ENCODE results near the gene SCAPER. TPM values are rescaled to one million over a fixed set of nuclear protein-coding genes. Genes with fewer than 3 reads are reported as not detected.

Gene SCAPER
- polyA plus RNA-seq, 2 of the 4 experiments (the other 2 are of a cell fraction) = 4.9 to 5.5 TPM

GRCh38 chr15:76865548-76865991 is 39.6 kb downstream of the SCAPER start:
- DNase-seq (ENCODE audit: low read depth in 1 of 2, low spot score in 1 of 2) (no peak), FAIRE-seq (peak; percentile 36), ATAC-seq (no peak)
- CTCF ChIA-PET = interaction anchor here (0.6 to 3.3 kb wide), 15 partner anchors 9 to 720 kb away, joined by 3 to 34 read pairs (median 4); partner anchors contain the start of gene ISL2
- no peaks in the 10 kb centered on the region for H3K4me1 ChIP-seq
- H3K27ac ChIP-seq = no peak overlapping the region
- no peak overlapping the region for H3K4me3 ChIP-seq
- WGBS (ENCODE audit: missing lambda C conversion rate) = 77% methylated on average over 4 of the region's 4 CpGs
- TF ChIP-seq CHD4 (IDR thresholded peaks at IDR 0.05; ENCODE audit: borderline replicate concordance) (no peak), FOSL2 (IDR thresholded peaks at IDR 0.05) (no peak), FOSL2 (CRISPR knock-in tag; IDR thresholded peaks at IDR 0.05) (no peak), ZFP36 (IDR thresholded peaks at IDR 0.05; ENCODE audit: borderline replicate concordance, partially characterized antibody) (no peak), HOXB13 (CRISPR knock-in tag; IDR thresholded peaks at IDR 0.05; ENCODE audit: low read depth) (no peak)
- TF ChIP-seq, protein P1, sequence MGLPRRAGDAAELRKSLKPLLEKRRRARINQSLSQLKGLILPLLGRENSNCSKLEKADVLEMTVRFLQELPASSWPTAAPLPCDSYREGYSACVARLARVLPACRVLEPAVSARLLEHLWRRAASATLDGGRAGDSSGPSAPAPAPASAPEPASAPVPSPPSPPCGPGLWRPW (IDR thresholded peaks at IDR 0.05) = no peak
- POLR2A ChIA-PET = no interaction called here
- H3K4me2 ChIP-seq = no peak overlapping the region
- H3K9me3 ChIP-seq = no peaks in the 10 kb centered on the region

- peak; percentile 28 for FAIRE-seq
- no peak for DNase-seq (ENCODE audit: low read depth in 1 of 2, low spot score in 1 of 2)
- no peak for TF ChIP-seq MAZ (IDR thresholded peaks at IDR 0.05; ENCODE audit: borderline replicate concordance, low read depth, low read length)
- TF ChIP-seq CHD4 (IDR thresholded peaks at IDR 0.05; ENCODE audit: borderline replicate concordance) = no peak
- TF ChIP-seq KDM1A (IDR thresholded peaks at IDR 0.05; ENCODE audit: low read depth) = no peak
- H3K4me3 ChIP-seq = no peak overlapping the region
- no peak overlapping the region for H3K27ac ChIP-seq
- H3K9me3 ChIP-seq = no peaks in the 10 kb centered on the region
- CTCF ChIA-PET = no interaction called here
- ATAC-seq = no peak
- no peak overlapping the region for H3K4me2 ChIP-seq
- POLR2A ChIA-PET = no interaction called here
- H3K4me1 ChIP-seq = no peaks in the 10 kb centered on the region
Measured at GRCh38 chr15:76864586-76864985, 40.6 kb downstream of the SCAPER start.

GRCh38 chr15:76863693-76864092 is 41.4 kb downstream of the SCAPER start:
- Histone ChIP-seq H3K4me3 (no peak overlapping the region), H3K4me2 (no peak overlapping the region), H3K4me1 (no peaks in the 10 kb centered on the region), H3K27ac (no peak overlapping the region), H3K9me3 (no peaks in the 10 kb centered on the region)
- ChIA-PET POLR2A (no interaction called here), CTCF (interaction anchor here (0.9 to 5.1 kb wide), 4 partner anchors 628 to 805 kb away, joined by 3 to 32 read pairs (median 4); no protein-coding TSS in a partner anchor)
- ATAC-seq (no peak), DNase-seq (ENCODE audit: low read depth in 1 of 2, low spot score in 1 of 2) (no peak), FAIRE-seq (no peak)
- WGBS (ENCODE audit: missing lambda C conversion rate) = 89% methylated on average over 2 of the region's 2 CpGs
- TF ChIP-seq MAZ (IDR thresholded peaks at IDR 0.05; ENCODE audit: borderline replicate concordance, low read depth, low read length) = no peak
- TF ChIP-seq CBX8 (IDR thresholded peaks at IDR 0.05) = no peak
- TF ChIP-seq EHMT2 (IDR thresholded peaks at IDR 0.05; ENCODE audit: low read depth) = no peak
- TF ChIP-seq SREBF2 (IDR thresholded peaks at IDR 0.05) = no peak
- no peak for TF ChIP-seq TP53 (CRISPR knock-in tag; IDR thresholded peaks at IDR 0.05)
- TF ChIP-seq HOXB5 (CRISPR knock-in tag; IDR thresholded peaks at IDR 0.05) = no peak
- no peak for TF ChIP-seq ATOH8 (CRISPR knock-in tag; IDR thresholded peaks at IDR 0.05; ENCODE audit: low read depth)
- TF ChIP-seq HEYL (CRISPR knock-in tag; IDR thresholded peaks at IDR 0.05) = no peak

GRCh38 chr15:76863123-76863522 is 42.0 kb downstream of the SCAPER start:
- Histone ChIP-seq H3K4me2 (no peak overlapping the region), H3K9me3 (no peaks in the 10 kb centered on the region), H3K4me3 (no peak overlapping the region), H3K4me1 (no peaks in the 10 kb centered on the region), H3K27ac (no peak overlapping the region)
- FAIRE-seq (no peak), ATAC-seq (no peak), DNase-seq (ENCODE audit: low read depth in 1 of 2, low spot score in 1 of 2) (no peak)
- ChIA-PET POLR2A (no interaction called here), CTCF (interaction anchor here (0.9 to 5.1 kb wide), 4 partner anchors 627 to 805 kb away, joined by 3 to 32 read pairs (median 4); no protein-coding TSS in a partner anchor)
- TF ChIP-seq POLR2A (IDR thresholded peaks at IDR 0.05; ENCODE audit: low read length) = no peak
- TF ChIP-seq RARB (CRISPR knock-in tag; IDR thresholded peaks at IDR 0.05) = no peak
- no peak for TF ChIP-seq MYC (IDR thresholded peaks at IDR 0.05; ENCODE audit: borderline replicate concordance, low read length)
- no peak for TF ChIP-seq KDM5A (IDR thresholded peaks at IDR 0.05)
- no peak for TF ChIP-seq EP300 (IDR thresholded peaks at IDR 0.05)
- no peak for TF ChIP-seq HOXA7 (CRISPR knock-in tag; IDR thresholded peaks at IDR 0.05)
- WGBS (ENCODE audit: missing lambda C conversion rate) = 83% methylated on average over 4 of the region's 4 CpGs

All from A549 (cell line).